Central memory CD8-positive, alpha-beta T cell (primary cell): ENCODE results near the gene REX1BD.
A peak's percentile ranks its signal among the peaks of the same experiment; 100 is the strongest.
"Not testable (repeated sequence)": the region's sequence is repeated elsewhere in the genome, so short reads cannot be mapped to it uniquely, and the experiment has no call there.

Source experiments
- ATAC-seq: fragments of 150-1000 bp; cut with Tn5 transposase; replicated peaks from 2 replicates; pipeline ENCODE4 v1.10.0; 2022; ENCODE audit warnings: mild to moderate bottlenecking, moderate FRiP score, moderate number of reproducible peaks; ENCODE audit not compliant: poor library complexity, severe bottlenecking; ENCODE audit errors: extremely low read depth
- DNase-seq, 2 donors: peaks; one replicate each; pipeline ENCODE4 v3.0.0; 2021; ENCODE audit warnings: low spot score in 2 of 2
- H3K27ac Mint-ChIP-seq: one replicate; pipeline ENCODE4 v1.8.0; 2022; ENCODE audit warnings: low read depth, mild to moderate bottlenecking, moderate library complexity, mixed read lengths
- H3K27me3 Mint-ChIP-seq: one replicate; pipeline ENCODE4 v1.8.0; 2022; ENCODE audit warnings: mixed read lengths
- H3K36me3 Mint-ChIP-seq: one replicate; pipeline ENCODE4 v1.8.0; 2022; ENCODE audit warnings: mild to moderate bottlenecking, moderate library complexity, mixed read lengths; ENCODE audit not compliant: insufficient read depth
- H3K4me1 Mint-ChIP-seq: one replicate; pipeline ENCODE4 v1.8.0; 2022; ENCODE audit warnings: mixed read lengths
- H3K4me3 Mint-ChIP-seq: one replicate; pipeline ENCODE4 v1.8.0; 2022; ENCODE audit warnings: mild to moderate bottlenecking, moderate library complexity, mixed read lengths
- H3K9me3 Mint-ChIP-seq: one replicate; pipeline ENCODE4 v1.8.0; 2022; ENCODE audit warnings: mixed read lengths

REX1BD gene

DNA sequence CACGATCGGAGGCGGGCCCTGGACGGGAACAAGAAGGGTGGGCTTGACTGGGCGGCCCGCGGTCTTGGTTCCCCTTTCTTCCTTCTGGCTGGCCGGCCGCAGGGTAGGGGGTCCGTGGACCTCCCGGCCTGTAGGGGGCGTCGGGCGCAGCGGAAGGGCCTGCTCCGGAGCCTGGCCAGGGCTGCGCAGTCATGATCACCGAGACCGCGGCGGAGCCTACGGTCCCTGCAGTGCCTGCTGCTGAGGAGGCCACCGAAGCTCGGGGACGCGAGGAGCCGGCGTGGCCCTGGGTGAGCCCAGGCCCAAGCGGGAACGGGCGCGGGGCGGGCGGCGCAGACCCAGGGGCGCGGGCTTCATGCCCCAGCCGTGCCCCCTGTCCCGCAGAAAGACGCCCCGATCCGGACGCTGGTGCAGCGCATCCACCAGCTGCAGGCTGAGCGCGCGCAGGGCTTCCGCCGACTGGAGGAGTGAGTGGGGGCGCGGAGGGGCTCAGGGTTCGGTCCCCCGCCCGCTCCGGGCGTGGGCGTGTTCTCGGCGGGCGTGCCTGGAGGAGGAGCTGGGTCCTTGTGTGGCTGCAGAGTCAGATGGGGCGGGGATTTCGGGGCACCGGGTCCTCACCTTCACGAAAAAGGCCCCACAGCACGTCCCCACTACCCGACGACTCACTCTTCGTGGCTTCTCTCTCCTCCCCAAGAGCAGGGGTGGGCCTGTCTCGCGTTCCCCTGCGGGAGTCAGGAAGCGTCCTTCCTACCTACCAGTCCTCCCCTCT lies at the start of gene REX1BD:
Gene REX1BD (plus strand): TSS at position 188 of the 769 bp plus-strand sequence. CDS start 4 bp downstream, at position 192.
- Mint-ChIP-seq H3K36me3 (peaks cover 17% of the 10 kb centered on the region), H3K9me3 (no peaks in the 10 kb centered on the region), H3K4me1 (peaks cover 29% of the 10 kb centered on the region), H3K27me3 (no peaks in the 10 kb centered on the region), H3K27ac (peak within 1 kb of the TSS; percentile 87), H3K4me3 (peak within 1 kb of the TSS; percentile 82)
- peak; percentile 69 for ATAC-seq
- peak; percentile 78 to 82 for DNase-seq

DNA sequence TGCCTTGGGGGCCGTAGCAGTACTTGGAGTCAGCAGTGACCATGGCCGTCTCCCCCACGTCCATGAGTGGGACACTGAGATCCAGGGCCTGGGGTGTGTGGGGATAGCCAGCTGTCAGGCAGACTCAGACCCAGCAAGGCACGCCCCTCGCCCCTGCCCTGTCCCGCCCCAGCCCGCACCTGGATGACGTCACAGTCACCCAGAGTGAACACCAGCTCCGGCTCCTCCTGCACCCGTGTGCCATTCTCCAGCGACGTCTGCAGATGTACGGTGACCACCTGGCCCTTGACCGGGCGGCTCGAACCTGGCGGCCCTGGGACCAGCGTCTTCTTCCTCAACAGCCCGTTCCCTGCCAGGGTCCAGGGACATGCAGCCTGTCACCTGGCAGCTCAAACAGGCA lies 49.2 kb upstream of the REX1BD start:
- H3K4me3 Mint-ChIP-seq = no peak overlapping the region
- DNase-seq = no peak
- peaks cover 22% of the 10 kb centered on the region for H3K36me3 Mint-ChIP-seq
- no peaks in the 10 kb centered on the region for H3K9me3 Mint-ChIP-seq
- H3K27me3 Mint-ChIP-seq = no peaks in the 10 kb centered on the region
- H3K4me1 Mint-ChIP-seq = peaks cover 27% of the 10 kb centered on the region
- no peak overlapping the region for H3K27ac Mint-ChIP-seq
- ATAC-seq = no peak

DNA sequence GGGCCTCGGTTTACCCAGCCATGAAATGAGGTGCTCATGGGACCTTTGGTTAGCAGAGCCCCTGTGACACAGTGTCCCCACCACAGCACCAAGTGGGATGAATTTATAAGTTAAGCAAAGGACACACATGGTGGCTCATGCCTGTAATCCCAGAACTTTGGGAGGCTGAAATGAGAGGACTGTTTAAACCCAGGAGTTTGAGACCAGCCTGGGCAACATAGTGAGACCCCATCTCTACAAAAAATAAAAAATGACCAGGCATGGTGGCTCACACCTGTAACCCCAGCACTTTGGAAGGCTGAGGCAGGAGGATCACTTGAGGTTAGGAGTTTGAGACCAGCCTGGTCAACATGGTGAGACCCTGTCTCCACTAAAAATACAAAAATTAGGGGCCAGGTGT lies 48.4 kb upstream of the REX1BD start:
- not testable (repeated sequence) for DNase-seq, ATAC-seq, H3K27me3 Mint-ChIP-seq, H3K27ac Mint-ChIP-seq, H3K4me3 Mint-ChIP-seq, H3K9me3 Mint-ChIP-seq
- Mint-ChIP-seq H3K36me3 (peaks cover 21% of the 10 kb centered on the region), H3K4me1 (peaks cover 30% of the 10 kb centered on the region)

DNA sequence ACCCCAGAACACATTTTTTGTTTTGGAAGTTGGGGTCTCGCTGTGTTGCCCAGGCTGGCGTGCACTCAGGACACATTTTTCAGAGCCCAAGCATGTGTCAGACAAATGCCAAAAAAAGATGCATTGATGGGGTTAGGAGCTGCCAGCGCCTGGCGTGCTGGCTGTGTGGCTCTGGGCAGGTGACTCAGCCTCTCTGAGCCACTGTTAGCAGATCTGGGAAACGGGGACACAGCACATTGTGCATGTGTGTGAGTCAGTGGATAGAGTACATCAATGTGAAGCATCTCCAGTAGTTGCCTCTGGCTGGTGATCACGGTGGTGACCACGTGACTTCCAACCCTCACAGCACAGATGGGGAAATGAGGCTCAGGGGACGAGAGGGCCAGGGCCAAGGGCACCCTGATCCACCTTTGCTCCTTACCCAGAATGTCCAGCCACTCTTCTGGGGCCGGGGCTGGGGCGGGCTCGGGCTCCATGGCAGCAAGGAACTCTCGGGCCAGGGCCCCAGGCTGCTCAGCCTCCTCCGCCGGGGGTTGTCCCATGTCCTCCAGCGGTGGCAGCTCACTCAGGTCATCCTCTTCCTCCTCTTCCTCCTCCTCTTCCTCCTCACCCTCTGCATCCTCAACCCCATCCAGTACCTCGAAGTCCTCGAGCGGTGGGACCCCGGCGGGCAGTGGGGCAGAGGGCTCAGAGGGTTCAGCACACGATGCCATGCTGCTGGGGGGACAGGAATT lies 47.2 kb upstream of the REX1BD start:
- Mint-ChIP-seq H3K36me3 (peaks cover 19% of the 10 kb centered on the region), H3K27me3 (no peaks in the 10 kb centered on the region), H3K27ac (peak overlapping the region; percentile 19), H3K9me3 (no peaks in the 10 kb centered on the region), H3K4me3 (peak overlapping the region; percentile 50), H3K4me1 (peaks cover 30% of the 10 kb centered on the region)
- DNase-seq (no peak), ATAC-seq (no peak)

DNA sequence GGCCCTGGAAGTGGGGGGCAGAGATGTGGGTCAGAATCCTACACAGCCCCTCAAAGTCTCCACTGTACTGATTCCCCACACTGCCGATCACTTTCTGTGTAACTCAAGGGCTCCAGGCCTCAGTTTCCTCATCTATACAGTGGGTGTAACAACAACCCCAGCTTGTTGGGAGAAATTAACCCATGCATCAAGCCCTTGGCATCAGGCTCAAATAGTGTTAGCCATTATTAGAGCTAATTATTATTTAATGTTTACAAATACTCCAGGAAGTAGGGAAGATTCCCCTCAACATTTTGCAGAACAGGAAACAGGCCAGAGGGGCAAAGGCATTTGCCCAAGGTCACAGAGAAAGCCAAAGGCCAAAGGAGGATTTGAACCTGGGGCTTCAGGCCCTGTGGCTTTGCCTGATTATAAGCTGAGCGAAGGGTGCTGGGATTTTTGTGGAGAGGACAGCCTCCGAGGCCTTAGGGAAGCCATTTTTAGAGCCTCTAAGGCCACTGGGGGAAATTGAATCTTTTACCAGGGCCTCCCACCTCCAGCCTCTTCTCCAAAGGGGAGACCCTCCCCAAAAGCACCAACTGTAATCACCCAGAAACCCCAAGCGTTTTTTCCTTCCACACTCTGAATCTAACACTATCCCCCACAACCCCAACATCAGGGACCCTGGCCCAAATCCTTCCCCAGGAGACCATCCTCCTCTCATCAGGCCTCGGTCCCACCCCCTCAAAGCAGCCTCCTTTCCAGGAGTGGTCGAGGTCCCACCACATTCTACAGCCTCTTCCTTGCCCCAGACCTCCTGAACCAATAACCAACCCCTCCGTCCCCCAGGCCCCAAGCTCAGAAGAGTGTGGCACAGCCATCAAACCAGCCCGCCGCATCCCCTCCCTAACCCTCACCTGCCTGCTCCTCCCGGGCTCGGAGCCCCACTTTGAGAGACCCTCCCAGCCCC lies 46.3 kb upstream of the REX1BD start:
- peaks cover 18% of the 10 kb centered on the region for H3K36me3 Mint-ChIP-seq
- no peaks in the 10 kb centered on the region for H3K9me3 Mint-ChIP-seq
- DNase-seq (no peak), ATAC-seq (no peak)
- H3K4me1 Mint-ChIP-seq = peaks cover 30% of the 10 kb centered on the region
- H3K27me3 Mint-ChIP-seq = no peaks in the 10 kb centered on the region
- H3K4me3 Mint-ChIP-seq = peak overlapping the region; percentile 95
- H3K27ac Mint-ChIP-seq = peak overlapping the region; percentile 94

DNA sequence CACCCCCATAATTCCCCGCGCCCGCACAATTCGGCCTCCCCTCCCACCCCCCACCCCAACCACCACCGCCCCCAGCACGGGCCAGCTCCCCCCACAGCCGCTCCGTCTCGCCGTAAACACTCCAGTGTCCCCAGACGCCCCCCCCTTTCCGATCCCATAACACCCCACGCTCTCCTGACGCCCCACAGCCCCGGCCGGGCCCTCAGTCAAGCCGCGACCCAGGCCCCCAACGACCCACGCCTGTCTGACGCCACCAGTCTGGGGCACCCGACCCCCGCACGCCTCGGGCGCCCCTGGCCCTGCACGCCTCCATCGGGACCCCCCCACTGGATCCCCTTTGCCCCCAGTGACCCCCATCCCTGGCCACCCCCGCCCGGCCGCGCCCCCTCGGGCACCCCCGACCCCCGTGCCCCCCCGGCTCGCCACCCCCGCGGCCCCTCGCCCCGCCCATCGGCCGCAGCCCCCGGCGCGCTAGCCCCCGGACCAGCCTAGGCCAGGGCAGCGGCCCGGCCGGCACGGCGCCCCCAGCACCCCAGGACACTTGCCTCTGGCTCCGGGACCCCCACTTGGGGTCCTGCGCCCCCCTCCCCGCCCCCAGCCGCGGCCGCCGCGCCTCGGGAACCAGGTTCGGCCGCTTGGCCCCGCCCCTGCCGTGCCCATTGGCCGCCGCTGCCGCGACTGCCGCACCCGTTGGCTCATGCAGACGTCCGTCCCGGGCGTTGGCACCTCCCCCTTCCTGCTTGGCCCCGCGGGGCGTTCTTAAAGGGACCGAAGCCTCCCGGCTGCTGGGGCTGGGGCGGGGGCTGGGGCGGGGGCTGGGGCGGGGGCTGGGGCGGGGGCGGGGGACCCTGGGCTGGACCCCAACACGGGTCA lies 45.4 kb upstream of the REX1BD start, which contains the start of gene FKBP8:
Gene FKBP8 (minus strand): TSS at position 633 of the 873 bp plus-strand sequence. CDS start 1,603 bp downstream, outside the sequence.
- peak; percentile 85 to 88 for DNase-seq
- H3K4me1 Mint-ChIP-seq = peaks cover 30% of the 10 kb centered on the region
- ATAC-seq = peak; percentile 96
- peak within 1 kb of the TSS; percentile 94 for H3K27ac Mint-ChIP-seq
- H3K4me3 Mint-ChIP-seq = peak within 1 kb of the TSS; percentile 95
- H3K36me3 Mint-ChIP-seq = peaks cover 18% of the 10 kb centered on the region
- H3K27me3 Mint-ChIP-seq = no peaks in the 10 kb centered on the region
- H3K9me3 Mint-ChIP-seq = no peaks in the 10 kb centered on the region

DNA sequence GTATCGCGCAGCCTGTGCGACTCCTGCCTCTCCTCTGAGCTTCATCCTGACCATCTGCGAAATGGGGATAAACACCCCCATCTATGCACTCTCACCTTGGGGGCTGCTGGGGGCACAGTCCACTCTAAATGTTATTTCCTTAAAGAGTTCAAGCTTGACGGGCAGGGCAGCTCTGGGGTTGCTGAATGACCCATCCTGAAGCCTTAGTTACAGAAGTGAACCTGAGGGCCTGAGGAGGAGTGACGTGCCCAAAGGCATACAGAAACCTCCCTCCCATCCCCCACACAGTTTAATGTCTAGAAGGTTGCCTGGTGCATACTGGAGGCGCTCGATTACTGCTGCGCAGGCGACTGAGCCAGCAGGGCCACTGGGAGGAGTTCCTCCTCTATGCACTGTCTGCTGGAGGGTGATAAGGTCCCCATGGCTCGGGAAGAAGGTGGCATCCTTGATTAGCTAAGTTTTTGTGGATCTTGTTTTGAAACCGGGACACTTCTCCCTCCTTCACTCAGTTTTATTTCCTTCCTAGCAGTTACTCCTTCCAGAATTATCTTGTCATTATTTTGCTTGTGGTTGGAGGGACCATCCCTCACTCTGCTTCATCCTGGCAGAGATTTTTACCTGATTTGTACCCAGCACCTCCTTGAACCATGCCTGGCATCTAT lies 44.7 kb upstream of the REX1BD start:
- H3K27ac Mint-ChIP-seq = peak overlapping the region; percentile 94
- H3K27me3 Mint-ChIP-seq = no peaks in the 10 kb centered on the region
- ATAC-seq (peak; percentile 88), DNase-seq (peak; percentile 49 to 78)
- H3K4me1 Mint-ChIP-seq = peaks cover 30% of the 10 kb centered on the region
- no peaks in the 10 kb centered on the region for H3K9me3 Mint-ChIP-seq
- peaks cover 18% of the 10 kb centered on the region for H3K36me3 Mint-ChIP-seq
- peak overlapping the region; percentile 95 for H3K4me3 Mint-ChIP-seq

DNA sequence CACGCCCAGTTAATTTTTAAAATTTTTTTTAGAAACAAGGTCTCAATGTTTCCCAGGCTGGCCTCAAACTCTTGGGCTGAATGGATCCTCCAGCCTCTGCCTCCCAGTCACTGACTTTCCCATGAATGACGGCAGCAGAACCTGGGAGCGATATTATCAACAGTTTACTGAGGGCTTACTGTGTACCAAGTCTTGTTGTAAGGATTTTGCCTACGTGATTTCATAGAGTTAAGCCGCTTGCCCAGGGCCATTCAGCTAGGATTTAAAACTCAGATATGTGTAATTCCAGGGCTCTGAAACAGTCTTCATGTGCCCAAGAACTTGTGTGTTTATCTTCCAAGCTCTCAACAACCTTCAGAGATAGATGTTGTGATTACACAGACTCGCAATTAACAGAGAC lies 37.0 kb upstream of the REX1BD start:
- no peaks in the 10 kb centered on the region for H3K9me3 Mint-ChIP-seq

DNA sequence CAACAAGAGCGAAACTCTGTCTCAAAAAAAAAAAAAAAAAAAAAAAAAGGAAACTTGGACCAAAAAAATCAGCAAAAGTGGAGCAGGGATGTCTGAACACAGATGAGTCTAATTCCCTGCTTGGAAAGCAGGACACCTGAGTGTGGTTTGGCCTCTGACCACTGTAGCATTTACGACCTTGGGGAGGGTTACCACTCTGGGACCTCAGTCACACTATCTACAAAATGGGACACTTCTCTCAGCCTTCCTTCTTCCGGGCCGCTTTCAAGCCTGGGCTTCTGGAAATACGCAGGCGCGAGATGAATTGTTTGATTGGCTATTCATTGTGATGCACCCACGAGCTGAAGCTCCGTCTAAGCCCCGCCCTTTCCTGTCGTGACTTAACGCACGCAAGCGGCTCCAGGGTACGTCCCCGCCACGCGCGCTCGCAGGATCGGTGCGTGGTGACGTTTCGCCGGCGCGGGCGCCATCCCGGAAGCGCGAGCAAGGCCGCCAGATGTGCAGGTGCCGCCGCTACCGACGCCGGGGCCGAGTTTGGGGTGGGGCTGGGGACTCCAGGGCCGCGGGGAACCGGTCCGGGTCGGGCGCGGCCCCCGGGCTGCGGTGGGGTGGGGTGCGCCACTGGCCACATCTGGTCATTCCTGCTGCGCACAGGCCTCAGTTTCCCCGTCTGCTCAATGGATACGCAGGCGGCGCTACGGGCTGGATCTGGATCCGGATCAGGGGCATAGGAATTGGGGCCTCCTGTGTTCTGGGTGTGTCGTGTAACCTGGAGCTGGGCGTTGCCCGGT lies 31.0 kb upstream of the REX1BD start, which contains the start of gene KXD1:
Gene KXD1 (plus strand): TSS at position 460 of the 791 bp plus-strand sequence. CDS start 4,187 bp downstream, outside the sequence.
- peak; percentile 99 for ATAC-seq
- no peaks in the 10 kb centered on the region for H3K9me3 Mint-ChIP-seq
- H3K27ac Mint-ChIP-seq = peak within 1 kb of the TSS; percentile 91
- peaks cover 16% of the 10 kb centered on the region for H3K36me3 Mint-ChIP-seq
- H3K4me3 Mint-ChIP-seq = peak within 1 kb of the TSS; percentile 92
- DNase-seq = peak; percentile 88 to 97
- H3K27me3 Mint-ChIP-seq = no peaks in the 10 kb centered on the region
- peaks cover 25% of the 10 kb centered on the region for H3K4me1 Mint-ChIP-seq

More for the DNA sequence above, 37.0 kb upstream of the REX1BD start:
- H3K36me3 Mint-ChIP-seq = no peaks in the 10 kb centered on the region
- no peaks in the 10 kb centered on the region for H3K27me3 Mint-ChIP-seq
- no peak for ATAC-seq
- no peaks in the 10 kb centered on the region for H3K4me1 Mint-ChIP-seq
- no peak overlapping the region for H3K27ac Mint-ChIP-seq
- no peak for DNase-seq
- H3K4me3 Mint-ChIP-seq = no peak overlapping the region

DNA sequence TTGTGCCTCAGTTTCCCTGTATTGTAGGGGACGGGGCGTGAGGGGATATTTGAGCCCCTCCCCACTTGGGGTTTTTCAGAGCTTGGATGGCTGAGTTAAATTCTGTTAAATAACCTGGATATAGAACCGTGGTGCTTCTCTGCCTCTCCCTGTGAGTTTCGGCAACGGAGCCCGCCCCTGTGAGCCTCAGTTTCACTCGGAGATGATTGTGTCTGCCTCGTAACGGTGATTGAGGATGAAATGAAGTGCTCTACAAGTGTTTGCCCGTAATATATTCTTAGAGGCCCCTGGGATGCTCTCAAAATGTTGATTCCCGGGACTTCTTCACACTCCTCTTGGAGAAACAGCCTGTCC lies 30.4 kb upstream of the REX1BD start:
- peak overlapping the region; percentile 91 for H3K27ac Mint-ChIP-seq
- H3K9me3 Mint-ChIP-seq = no peaks in the 10 kb centered on the region
- H3K36me3 Mint-ChIP-seq = peaks cover 22% of the 10 kb centered on the region
- ATAC-seq (no peak), DNase-seq (no peak)
- peak overlapping the region; percentile 92 for H3K4me3 Mint-ChIP-seq
- H3K27me3 Mint-ChIP-seq = no peaks in the 10 kb centered on the region
- peaks cover 25% of the 10 kb centered on the region for H3K4me1 Mint-ChIP-seq
